Stomach smooth muscle (tissue), 2 donors: ENCODE data around the gene NDRG4.

Experiments used
- H3K27ac ChIP-seq: one replicate; pipeline ENCODE4 v1.7.0; 2013; ENCODE audit warnings: mild to moderate bottlenecking, low read length, inconsistent platforms
- H3K27me3 ChIP-seq, 2 donors: one replicate each; pipeline ENCODE4 v1.7.0; 2013; ENCODE audit warnings: low read length in 2 of 2; ENCODE audit not compliant: insufficient read depth in 2 of 2, control insufficient read depth in 1 of 2
- H3K36me3 ChIP-seq, 2 donors: one replicate each; pipeline ENCODE4 v1.7.0; 2013; ENCODE audit warnings: low read length in 2 of 2; ENCODE audit not compliant: control insufficient read depth in 2 of 2, insufficient read depth in 2 of 2
- H3K4me1 ChIP-seq: one replicate; pipeline ENCODE4 v1.7.0; 2013; ENCODE audit warnings: low read length; ENCODE audit not compliant: control insufficient read depth, insufficient read depth
- H3K4me3 ChIP-seq, 2 donors: one replicate each; pipeline ENCODE4 v1.7.0; 2013; ENCODE audit warnings: low read length in 2 of 2
- H3K9ac ChIP-seq, 2 donors: one replicate each; pipeline ENCODE4 v1.7.0; 2013; ENCODE audit warnings: low read length in 2 of 2, mild to moderate bottlenecking in 1 of 2
- H3K9me3 ChIP-seq, 2 donors: one replicate each; pipeline ENCODE4 v1.7.0; 2013; ENCODE audit warnings: low read length in 2 of 2; ENCODE audit not compliant: control insufficient read depth in 2 of 2
- donor health status: healthy.
- donor health status: Pancreatic carcinoma.

The NDRG4 gene

DNA sequence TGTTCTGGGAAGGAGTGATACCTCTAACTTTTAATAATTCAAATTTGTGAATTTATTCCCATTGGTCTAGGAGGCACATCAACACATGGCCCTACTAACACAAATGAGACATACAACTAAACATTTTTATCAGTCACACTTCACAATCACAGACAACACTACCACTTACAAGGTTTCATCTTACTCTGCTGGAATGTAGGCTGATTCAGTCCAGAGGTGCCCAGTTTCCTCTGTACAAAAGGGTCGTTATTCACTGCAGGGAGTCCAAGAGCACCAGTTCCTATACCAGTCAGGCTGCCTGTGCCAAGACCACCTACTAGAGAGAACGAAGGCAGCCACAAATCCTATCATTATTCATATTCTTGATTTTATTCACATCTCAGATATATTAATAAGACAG lies 56.7 kb downstream of the NDRG4 start:
- Histone ChIP-seq H3K4me3 (no peak overlapping the region), H3K27me3 (no peaks in the 10 kb centered on the region), H3K9ac (no peak overlapping the region), H3K36me3 (peaks cover 27 to 46% of the 10 kb centered on the region in 2 donors), H3K4me1 (no peaks in the 10 kb centered on the region), H3K9me3 (no peaks in the 10 kb centered on the region), H3K27ac (no peak overlapping the region)
